ENCODE measurements around the gene MPHOSPH9. TPM values are rescaled to one million over a fixed set of nuclear protein-coding genes. Genes with fewer than 3 reads are reported as not detected.

Gene MPHOSPH9
- total and polyA plus RNA-seq, 2 of the 4 experiments (the other 2 are of a cell fraction): 7.6 to 17.0 TPM

DNA sequence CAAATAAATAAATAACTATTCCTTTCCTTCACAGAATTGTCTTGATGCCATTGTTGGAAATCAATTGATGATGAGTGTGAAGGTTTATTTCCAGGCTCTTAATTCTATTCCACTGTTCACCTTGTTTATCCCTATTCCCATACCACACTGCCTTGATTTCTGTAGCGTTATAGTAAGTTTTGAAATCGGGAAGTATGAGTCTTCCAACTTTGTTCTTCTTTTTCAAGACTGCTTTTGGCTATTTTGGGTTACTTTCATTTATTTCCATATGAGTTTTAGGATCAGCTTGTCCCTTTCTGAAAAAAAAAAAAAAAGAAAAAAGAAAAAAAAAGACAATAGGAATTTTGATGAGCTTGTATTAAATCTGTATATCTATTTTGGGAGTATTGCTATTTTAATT lies 48.0 kb upstream of the MPHOSPH9 start (continued):
- TF ChIP-seq USF2 (IDR thresholded peaks at IDR 0.05; ENCODE audit: low read depth, low read length) (no peak), RFX5 (IDR thresholded peaks at IDR 0.05; ENCODE audit: low read depth, low read length) (no peak), MAZ (IDR thresholded peaks at IDR 0.05; ENCODE audit: borderline replicate concordance, low read depth, low read length) (no peak), MXI1 (IDR thresholded peaks at IDR 0.05; ENCODE audit: borderline replicate concordance, low read depth, low read length) (no peak)

GRCh38 chr12:123278101-123278627 lies 45.2 kb upstream of the MPHOSPH9 start:
- no peak overlapping the region for H2AK5ac ChIP-seq (ENCODE audit: low read depth, low read length)
- WGBS, 2 experiments (ENCODE audit: extremely low coverage in 2 of 2, insufficient read length in 1 of 2): no CpG with 5 or more reads among the region's 2 CpGs
- H3K4me1 ChIP-seq (ENCODE audit: control insufficient read depth, insufficient read depth, low read length): no peaks in the 10 kb centered on the region
- no peaks in the 10 kb centered on the region for H4K20me1 ChIP-seq (ENCODE audit: insufficient read depth, low read length)
- no peaks in the 10 kb centered on the region for H3K9me1 ChIP-seq (ENCODE audit: insufficient read depth, low read length)
- H4K8ac ChIP-seq (ENCODE audit: low read depth in 2 of 2, low read length in 2 of 2): no peak overlapping the region
- no peak overlapping the region for H2AK9ac ChIP-seq (replicated peaks; ENCODE audit: low read depth, low read length, poor library complexity)
- no peaks in the 10 kb centered on the region for H3K27me3 ChIP-seq (ENCODE audit: control insufficient read depth, insufficient read depth, low read length)
- H3K4ac ChIP-seq (ENCODE audit: low read depth, low read length): no peak overlapping the region
- no peak for DNase-seq
- no peak overlapping the region for H3K56ac ChIP-seq (ENCODE audit: extremely low read depth, insufficient read depth, low read length)
- intact Hi-C loops (cut with micrococcal nuclease) (no loop called here), in situ Hi-C loops (cut with MboI; ENCODE audit: low sequenced_read_pairs) (no loop called here), dilution Hi-C loops (cut with HindIII; ENCODE audit: low sequenced_read_pairs, unreplicated experiment) (no loop called here)
- no peak overlapping the region for H2AFZ ChIP-seq (replicated peaks; ENCODE audit: low read length, poor library complexity)
- H3K23ac ChIP-seq (ENCODE audit: low read depth, low read length): no peak overlapping the region
- H3K9ac ChIP-seq (ENCODE audit: low read depth, low read length): no peak overlapping the region
- H2BK5ac ChIP-seq (ENCODE audit: low read depth, low read length, poor library complexity, severe bottlenecking): no peak overlapping the region
- CTCF ChIA-PET: no interaction called here
- no peak for ATAC-seq (ENCODE audit: low read depth)
- no peak overlapping the region for H3K14ac ChIP-seq (replicated peaks; ENCODE audit: low read depth, low read length)
- no peak overlapping the region for H2BK120ac ChIP-seq (ENCODE audit: low read depth, low read length)
- no peak overlapping the region for H3K4me2 ChIP-seq (ENCODE audit: low read depth, low read length)
- no peaks in the 10 kb centered on the region for H3K36me3 ChIP-seq (ENCODE audit: control insufficient read depth, insufficient read depth, low read length)
- POLR2A ChIA-PET (ENCODE audit: unreplicated experiment): interaction anchor here (0.7 kb wide), 1 partner anchor 9 kb away, joined by 9 read pairs; no protein-coding TSS in a partner anchor
- H3K18ac ChIP-seq (ENCODE audit: low read depth, low read length): no peak overlapping the region
- no peak overlapping the region for H4K91ac ChIP-seq (ENCODE audit: insufficient read depth, low read depth, low read length)
- no peak overlapping the region for H3K4me3 ChIP-seq (ENCODE audit: insufficient read depth, low read depth, low read length)
- H3K9me3 ChIP-seq (ENCODE audit: control insufficient read depth, insufficient read depth, low read length): no peaks in the 10 kb centered on the region
- no TSS peak for BruUV-seq (replicated peaks)
- no peak overlapping the region for H2BK15ac ChIP-seq (ENCODE audit: low read depth, low read length)
- H2BK20ac ChIP-seq (ENCODE audit: low read depth, low read length): no peak overlapping the region
- H4K5ac ChIP-seq (ENCODE audit: low read depth, low read length): no peak overlapping the region
- H3K79me1 ChIP-seq (ENCODE audit: low read depth in 1 of 2, low read length in 2 of 2): peaks cover 0 to 2% of the 10 kb centered on the region in 2 experiments; a peak in 1 of 4 replicates
- H3K27ac ChIP-seq (ENCODE audit: insufficient read depth, low read length): no peak overlapping the region
- TF ChIP-seq RCOR1 (IDR thresholded peaks at IDR 0.05; ENCODE audit: insufficient replicate concordance, low read length) (no peak), RFX5 (IDR thresholded peaks at IDR 0.05; ENCODE audit: low read depth, low read length) (no peak), NFE2L2 (IDR thresholded peaks at IDR 0.05; ENCODE audit: low read depth, low read length) (no peak), POLR2A (IDR thresholded peaks at IDR 0.05; ENCODE audit: low read depth, low read length) (no peak), BHLHE40 (IDR thresholded peaks at IDR 0.05; ENCODE audit: low read depth, low read length) (no peak), RAD21 (IDR thresholded peaks at IDR 0.05; ENCODE audit: low read length) (no peak), CEBPB (IDR thresholded peaks at IDR 0.05; ENCODE audit: low read depth, low read length) (no peak), CHD1 (IDR thresholded peaks at IDR 0.05; ENCODE audit: low read depth, low read length) (no peak), FOS (IDR thresholded peaks at IDR 0.05; ENCODE audit: low read depth, low read length) (no peak), SMC3 (IDR thresholded peaks at IDR 0.05; ENCODE audit: low read depth, low read length) (no peak), MAFK (IDR thresholded peaks at IDR 0.05; ENCODE audit: low read depth, low read length) (no peak)
- TF ChIP-seq, protein P1, sequence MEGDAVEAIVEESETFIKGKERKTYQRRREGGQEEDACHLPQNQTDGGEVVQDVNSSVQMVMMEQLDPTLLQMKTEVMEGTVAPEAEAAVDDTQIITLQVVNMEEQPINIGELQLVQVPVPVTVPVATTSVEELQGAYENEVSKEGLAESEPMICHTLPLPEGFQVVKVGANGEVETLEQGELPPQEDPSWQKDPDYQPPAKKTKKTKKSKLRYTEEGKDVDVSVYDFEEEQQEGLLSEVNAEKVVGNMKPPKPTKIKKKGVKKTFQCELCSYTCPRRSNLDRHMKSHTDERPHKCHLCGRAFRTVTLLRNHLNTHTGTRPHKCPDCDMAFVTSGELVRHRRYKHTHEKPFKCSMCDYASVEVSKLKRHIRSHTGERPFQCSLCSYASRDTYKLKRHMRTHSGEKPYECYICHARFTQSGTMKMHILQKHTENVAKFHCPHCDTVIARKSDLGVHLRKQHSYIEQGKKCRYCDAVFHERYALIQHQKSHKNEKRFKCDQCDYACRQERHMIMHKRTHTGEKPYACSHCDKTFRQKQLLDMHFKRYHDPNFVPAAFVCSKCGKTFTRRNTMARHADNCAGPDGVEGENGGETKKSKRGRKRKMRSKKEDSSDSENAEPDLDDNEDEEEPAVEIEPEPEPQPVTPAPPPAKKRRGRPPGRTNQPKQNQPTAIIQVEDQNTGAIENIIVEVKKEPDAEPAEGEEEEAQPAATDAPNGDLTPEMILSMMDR (conservative IDR thresholded peaks at IDR 0.05; ENCODE audit: low read depth, low read length): no peak

All from IMR-90 (cell line).